Thoracic aorta (tissue), 2 donors: ENCODE results near the gene EDIL3. TPM values are rescaled to one million over a fixed set of nuclear protein-coding genes. Genes with fewer than 3 reads are reported as not detected.

Source experiments
- ATAC-seq: fragments of 150-250 bp; one replicate; pipeline ENCODE4 v1.8.0; 2017; ENCODE audit warnings: low read depth; ENCODE audit not compliant: insufficient number of reproducible peaks, low FRiP score
- DNase-seq: peaks from one replicate; pipeline ENCODE4 v3.0.0-alpha.2; 2020; ENCODE audit warnings: low spot score
- H3K27ac ChIP-seq, 2 donors: fragments of 200-600 bp; sonication (generic); 1 replicate in 1 of 2; 2 replicates in 1 of 2; pipeline ENCODE4 v1.5.1; 2016; ENCODE audit warnings: mild to moderate bottlenecking in 2 of 2, moderate library complexity in 2 of 2
- H3K27me3 ChIP-seq: fragments of 200-600 bp; sonication (generic); replicated peaks from 2 replicates; pipeline ENCODE4 v1.6.0; 2016; ENCODE audit warnings: mild to moderate bottlenecking; ENCODE audit not compliant: insufficient read depth
- H3K36me3 ChIP-seq: fragments of 200-600 bp; sonication (generic); one replicate; pipeline ENCODE4 v1.5.1; 2016
- H3K4me1 ChIP-seq, 2 donors: fragments of 200-600 bp; sonication (generic); 1 replicate in 1 of 2; 2 replicates in 1 of 2; pipeline versions ENCODE4 v1.5.1 to v1.6.0; 2016; ENCODE audit warnings: low read depth in 2 of 2, mild to moderate bottlenecking in 1 of 2; ENCODE audit not compliant: control insufficient read depth in 1 of 2
- H3K4me3 ChIP-seq: fragments of 200-600 bp; sonication (generic); 2 replicates; pipeline ENCODE4 v1.5.1; 2016; ENCODE audit warnings: mild to moderate bottlenecking
- H3K9me3 ChIP-seq: fragments of 200-600 bp; sonication (generic); 2 replicates; pipeline ENCODE4 v1.5.1; 2016
- CTCF ChIP-seq: fragments of 200-600 bp; sonication (generic); IDR thresholded peaks from one replicate; pipeline ENCODE4 v1.5.1; 2019; ENCODE audit warnings: antibody characterized with exemption
- total RNA-seq, 2 donors: library from RNA; depleted of rRNA; stranded (reverse); fragments of >200 nt; gene quantifications; one replicate each; pipeline versions ENCODE4 v1.1.0 to v1.2.3, GENCODE V29; 2016

The EDIL3 gene
- total RNA-seq, 2 donors from 2014 or later = 157 to 170 TPM

- Histone ChIP-seq H3K4me3 (no peak overlapping the region), H3K27me3 (no peaks in the 10 kb centered on the region), H3K4me1 (peaks cover 0 to 6% of the 10 kb centered on the region in 2 donors), H3K9me3 (no peaks in the 10 kb centered on the region), H3K27ac (no peak overlapping the region), H3K36me3 (no peaks in the 10 kb centered on the region)
- DNase-seq (no peak), ATAC-seq (no peak)
- no peak for TF ChIP-seq CTCF
These were observed 291.9 kb downstream of the EDIL3 start for GRCh38 chr5:84092738-84093137.

- TF ChIP-seq CTCF = no peak
- ATAC-seq (no peak), DNase-seq (no peak)
- Histone ChIP-seq H3K4me1 (peaks cover 0 to 6% of the 10 kb centered on the region in 2 donors), H3K27ac (no peak overlapping the region), H3K36me3 (peaks cover 2% of the 10 kb centered on the region), H3K9me3 (no peaks in the 10 kb centered on the region), H3K27me3 (no peaks in the 10 kb centered on the region), H3K4me3 (no peak overlapping the region)
These were observed 293.4 kb downstream of the EDIL3 start for GRCh38 chr5:84091127-84091799.

- TF ChIP-seq CTCF = no peak
- H3K27me3 ChIP-seq = no peaks in the 10 kb centered on the region
- H3K4me1 ChIP-seq = no peaks in the 10 kb centered on the region
- no peak for ATAC-seq
- H3K9me3 ChIP-seq = no peaks in the 10 kb centered on the region
- DNase-seq = no peak
- H3K36me3 ChIP-seq = peaks cover 5% of the 10 kb centered on the region
- no peak overlapping the region for H3K27ac ChIP-seq
- H3K4me3 ChIP-seq = no peak overlapping the region
These were observed 295.7 kb downstream of the EDIL3 start for GRCh38 chr5:84088996-84089395.

GRCh38 chr5:84086511-84086910, 298.2 kb downstream of the EDIL3 start:
- Histone ChIP-seq H3K9me3 (no peaks in the 10 kb centered on the region), H3K27ac (no peak overlapping the region), H3K36me3 (peaks cover 5% of the 10 kb centered on the region), H3K4me3 (no peak overlapping the region), H3K4me1 (no peaks in the 10 kb centered on the region), H3K27me3 (no peaks in the 10 kb centered on the region)
- TF ChIP-seq CTCF = no peak
- DNase-seq (no peak), ATAC-seq (no peak)

GRCh38 chr5:84085387-84086041, 299.2 kb downstream of the EDIL3 start:
- DNase-seq (no peak), ATAC-seq (no peak)
- H3K36me3 ChIP-seq = peaks cover 5% of the 10 kb centered on the region
- no peaks in the 10 kb centered on the region for H3K9me3 ChIP-seq
- no peak for TF ChIP-seq CTCF
- H3K4me3 ChIP-seq = no peak overlapping the region
- no peak overlapping the region for H3K27ac ChIP-seq
- H3K27me3 ChIP-seq = no peaks in the 10 kb centered on the region
- no peaks in the 10 kb centered on the region for H3K4me1 ChIP-seq
